Midbrain (tissue), 1 donor: ENCODE results near the gene PHRF1.

Source experiments
- DNase-seq: peaks from one replicate; lab custom pipeline; 2025; lab: John Stamatoyannopoulos, UW

Gene PHRF1

GRCh38 chr11:537622-538430 lies 38.4 kb upstream of the PHRF1 start:
- DNase-seq: no peak

- DNase-seq: no peak
Observed at GRCh38 chr11:538431-539051, 37.7 kb upstream of the PHRF1 start.

- DNase-seq: no peak
Observed at GRCh38 chr11:539971-540481, 36.2 kb upstream of the PHRF1 start.

GRCh38 chr11:540583-541432 lies 35.5 kb upstream of the PHRF1 start:
- DNase-seq: no peak

- DNase-seq: no peak
Observed at GRCh38 chr11:541433-541885, 34.8 kb upstream of the PHRF1 start.

GRCh38 chr11:544817-545166 lies 31.5 kb upstream of the PHRF1 start:
- DNase-seq: no peak

- DNase-seq: no peak
Observed at GRCh38 chr11:545171-545570, 31.1 kb upstream of the PHRF1 start.

- no peak for DNase-seq
Observed at GRCh38 chr11:548700-549603, 27.3 kb upstream of the PHRF1 start.

GRCh38 chr11:550021-550745 lies 26.1 kb upstream of the PHRF1 start:
- no peak for DNase-seq

GRCh38 chr11:550746-551085 lies 25.6 kb upstream of the PHRF1 start:
- no peak for DNase-seq

- no peak for DNase-seq
Observed at GRCh38 chr11:551131-551530, 25.1 kb upstream of the PHRF1 start.

GRCh38 chr11:551596-551995 lies 24.7 kb upstream of the PHRF1 start:
- DNase-seq: no peak

GRCh38 chr11:553083-553987 lies 22.9 kb upstream of the PHRF1 start:
- no peak for DNase-seq

- DNase-seq: no peak
Observed at GRCh38 chr11:553988-554340, 22.3 kb upstream of the PHRF1 start.

- DNase-seq: no peak
Observed at GRCh38 chr11:554428-555226, 21.6 kb upstream of the PHRF1 start.

- DNase-seq: no peak
Observed at GRCh38 chr11:555227-555779, 21.0 kb upstream of the PHRF1 start.

GRCh38 chr11:555780-556661 lies 20.2 kb upstream of the PHRF1 start:
- DNase-seq: no peak
